GM12874 (cell line): Measurements from ENCODE around the gene ZNF142.

Source experiments
- TF ChIP-seq, protein P1 (sequence below): IDR thresholded peaks from 2 replicates; pipeline ENCODE4 v1.5.1; 2011; ENCODE audit warnings: low read depth, mild to moderate bottlenecking, control low read depth, low read length, moderate library complexity; ENCODE audit not compliant: insufficient read depth

Gene ZNF142

DNA sequence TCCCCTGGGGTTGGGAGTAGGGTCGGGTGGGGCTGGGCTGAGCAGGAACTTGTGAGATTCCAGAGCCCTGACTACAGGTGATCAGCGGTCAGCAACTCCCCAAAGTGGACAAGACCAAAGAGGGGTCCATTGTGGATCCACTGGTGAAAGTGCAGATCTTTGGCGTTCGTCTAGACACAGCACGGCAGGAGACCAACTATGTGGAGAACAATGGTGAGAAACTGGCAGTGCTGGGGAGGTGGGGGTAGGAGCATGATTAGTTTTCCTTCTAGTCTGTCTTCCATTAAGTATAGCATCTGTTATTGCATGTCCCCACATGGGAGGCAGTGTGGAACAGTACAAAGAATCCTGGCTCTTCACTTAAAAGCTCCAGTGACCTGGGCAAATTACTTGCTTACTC, 23.7 kb downstream of the ZNF142 start:
- TF ChIP-seq, protein P1, sequence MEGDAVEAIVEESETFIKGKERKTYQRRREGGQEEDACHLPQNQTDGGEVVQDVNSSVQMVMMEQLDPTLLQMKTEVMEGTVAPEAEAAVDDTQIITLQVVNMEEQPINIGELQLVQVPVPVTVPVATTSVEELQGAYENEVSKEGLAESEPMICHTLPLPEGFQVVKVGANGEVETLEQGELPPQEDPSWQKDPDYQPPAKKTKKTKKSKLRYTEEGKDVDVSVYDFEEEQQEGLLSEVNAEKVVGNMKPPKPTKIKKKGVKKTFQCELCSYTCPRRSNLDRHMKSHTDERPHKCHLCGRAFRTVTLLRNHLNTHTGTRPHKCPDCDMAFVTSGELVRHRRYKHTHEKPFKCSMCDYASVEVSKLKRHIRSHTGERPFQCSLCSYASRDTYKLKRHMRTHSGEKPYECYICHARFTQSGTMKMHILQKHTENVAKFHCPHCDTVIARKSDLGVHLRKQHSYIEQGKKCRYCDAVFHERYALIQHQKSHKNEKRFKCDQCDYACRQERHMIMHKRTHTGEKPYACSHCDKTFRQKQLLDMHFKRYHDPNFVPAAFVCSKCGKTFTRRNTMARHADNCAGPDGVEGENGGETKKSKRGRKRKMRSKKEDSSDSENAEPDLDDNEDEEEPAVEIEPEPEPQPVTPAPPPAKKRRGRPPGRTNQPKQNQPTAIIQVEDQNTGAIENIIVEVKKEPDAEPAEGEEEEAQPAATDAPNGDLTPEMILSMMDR = no peak

DNA sequence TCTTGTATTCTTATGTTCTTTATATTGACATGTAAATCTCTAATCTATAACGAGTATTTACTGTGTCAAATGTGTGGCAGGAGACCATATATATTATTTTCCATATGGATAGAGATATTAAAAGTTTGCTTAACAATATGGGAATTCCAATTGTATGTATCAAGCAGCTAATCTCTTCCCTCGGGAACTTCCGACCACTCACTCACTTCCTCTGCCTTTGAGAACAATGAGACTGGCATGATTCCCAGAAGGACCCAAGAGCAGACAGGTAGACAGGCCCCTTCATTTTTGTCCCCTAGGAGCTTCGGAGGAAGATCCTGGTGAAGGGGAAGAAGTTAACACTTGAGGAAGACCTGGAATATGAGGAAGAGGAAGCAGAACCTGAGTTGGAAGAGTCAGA, 27.6 kb downstream of the ZNF142 start:
- TF ChIP-seq, protein P1 = no peak

DNA sequence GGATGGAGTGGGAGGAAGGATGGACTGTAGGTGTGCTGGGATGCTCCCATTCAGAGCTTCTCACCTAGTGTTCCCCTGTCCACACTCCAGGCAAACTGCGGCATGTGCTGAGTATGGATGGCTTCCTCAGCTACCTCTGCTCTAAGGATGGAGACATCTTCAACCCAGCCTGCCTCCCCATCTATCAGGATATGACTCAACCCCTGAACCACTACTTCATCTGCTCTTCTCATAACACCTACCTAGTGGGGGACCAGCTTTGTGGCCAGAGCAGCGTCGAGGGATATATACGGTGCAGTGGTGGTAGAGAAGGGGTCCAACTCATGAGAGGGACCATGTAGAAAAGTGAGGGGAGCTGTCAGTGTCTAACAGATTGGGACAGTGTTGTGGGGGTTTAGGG, 31.5 kb downstream of the ZNF142 start:
- TF ChIP-seq, protein P1 = no peak

DNA sequence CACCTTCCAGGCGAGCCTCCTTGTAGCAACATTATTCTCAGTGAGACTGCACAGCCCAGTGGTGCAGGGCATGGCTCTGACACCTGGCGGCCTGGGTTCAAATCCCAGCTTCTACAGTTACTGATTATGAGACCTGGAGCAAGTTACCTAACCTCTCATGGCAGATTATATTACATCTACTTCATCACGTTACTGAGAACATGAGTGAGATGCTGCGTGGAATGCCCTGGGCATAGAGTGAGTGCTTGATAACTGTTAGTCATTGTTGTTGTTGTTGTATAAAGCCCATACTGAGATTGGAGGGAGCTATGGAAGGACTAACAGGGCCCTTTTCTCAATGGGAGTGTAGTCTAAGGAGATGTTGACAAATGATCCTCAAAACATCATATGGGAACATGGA, 33.1 kb downstream of the ZNF142 start:
- TF ChIP-seq, protein P1 = no peak

DNA sequence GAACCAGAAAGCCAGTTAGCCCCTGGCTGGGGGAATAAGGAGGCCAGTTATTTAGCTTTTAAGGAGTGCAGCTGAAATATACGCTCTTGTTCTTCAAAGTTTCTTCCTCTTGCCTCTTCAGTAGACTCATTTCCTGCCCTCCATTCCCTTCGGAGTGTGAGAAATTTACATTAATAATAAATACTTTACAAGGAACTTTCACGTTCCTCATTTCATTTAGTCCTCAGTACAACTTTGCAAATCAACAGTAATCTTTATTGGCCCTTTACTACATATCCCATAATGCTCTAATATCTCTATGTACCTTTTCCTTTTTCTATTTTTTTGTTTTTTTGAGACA, 36.1 kb downstream of the ZNF142 start:
- TF ChIP-seq, protein P1 = no peak

DNA sequence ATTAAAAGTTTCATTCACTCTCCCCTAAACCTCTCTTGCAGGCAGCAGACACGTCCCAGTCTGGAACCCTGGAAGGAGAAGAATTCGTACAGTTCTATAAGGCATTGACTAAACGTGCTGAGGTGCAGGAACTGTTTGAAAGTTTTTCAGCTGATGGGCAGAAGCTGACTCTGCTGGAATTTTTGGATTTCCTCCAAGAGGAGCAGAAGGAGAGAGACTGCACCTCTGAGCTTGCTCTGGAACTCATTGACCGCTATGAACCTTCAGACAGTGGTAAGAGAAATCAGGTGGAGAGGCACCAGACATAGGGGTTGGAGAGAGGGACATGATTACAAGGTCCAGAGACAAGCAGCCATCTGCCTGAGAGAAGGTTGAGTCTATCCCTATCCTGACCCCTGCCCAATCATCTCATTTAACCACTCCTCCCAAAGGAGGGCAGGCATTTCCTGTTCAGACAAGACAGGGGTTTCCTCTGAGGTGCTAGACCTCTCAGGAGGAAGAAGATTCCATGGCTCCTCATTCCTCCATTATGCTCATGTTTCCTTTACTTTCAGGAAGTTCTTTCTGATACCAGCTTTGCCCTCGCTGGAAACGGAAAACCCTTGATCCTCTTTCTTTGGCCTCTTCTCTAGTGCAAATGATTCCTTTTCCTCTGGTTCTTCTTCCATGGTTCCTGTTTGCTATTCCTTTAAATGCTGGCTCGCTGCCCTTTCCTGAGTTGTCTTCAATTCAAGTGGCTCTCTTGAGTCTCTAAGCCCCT, 36.6 kb downstream of the ZNF142 start:
- TF ChIP-seq, protein P1 = no peak

DNA sequence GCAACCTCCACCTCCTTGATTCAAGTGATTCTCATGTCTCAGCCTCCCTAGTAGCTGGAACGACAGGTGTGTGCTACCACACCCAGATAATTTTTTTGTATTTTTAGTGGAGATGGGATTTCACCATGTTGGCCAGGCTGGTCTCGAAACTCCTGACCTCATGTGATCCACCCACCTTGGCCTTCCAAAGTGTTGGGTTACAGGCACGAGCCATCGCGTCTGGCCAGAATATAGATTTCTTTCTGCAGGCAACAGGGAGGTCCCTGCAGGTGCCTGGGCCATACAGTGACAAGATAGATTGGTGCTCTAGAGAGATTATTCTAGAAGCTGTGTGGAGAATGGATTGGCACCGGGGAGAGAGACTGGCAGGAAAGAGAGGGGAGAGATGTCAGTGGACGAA, 38.4 kb downstream of the ZNF142 start:
- TF ChIP-seq, protein P1 = no peak
